Suprapubic skin (tissue), 4 donors: Measurements from ENCODE around the gene ANKH.

Experiments
- EP300 ChIP-seq: sonication (generic); formaldehyde crosslinking; IDR thresholded peaks from one replicate; pipeline ENCODE4 v1.6.1; 2017; ENCODE audit warnings: antibody characterized with exemption
- POLR2A ChIP-seq, 2 donors: fragments of 450-650 bp; IDR thresholded peaks; one replicate each; pipeline ENCODE4 v1.6.1; 2017; ENCODE audit warnings: antibody characterized with exemption in 2 of 2, mild to moderate bottlenecking in 2 of 2, moderate library complexity in 2 of 2
- POLR2AphosphoS5 ChIP-seq, 3 donors: sonication (generic); formaldehyde crosslinking; IDR thresholded peaks; one replicate each; pipeline ENCODE4 v1.6.1; 2017; ENCODE audit warnings: antibody characterized with exemption in 3 of 3
- TF ChIP-seq, protein P1 (sequence below), 2 donors: fragments of 200-600 bp in 1 of 2; fragments of 450-650 bp in 1 of 2; sonication (generic) in 1 of 2; IDR thresholded peaks; one replicate each; pipeline ENCODE4 v1.5.1; 2016 to 2019; ENCODE audit warnings: antibody characterized with exemption in 2 of 2, mild to moderate bottlenecking in 1 of 2, moderate library complexity in 1 of 2

DNA sequence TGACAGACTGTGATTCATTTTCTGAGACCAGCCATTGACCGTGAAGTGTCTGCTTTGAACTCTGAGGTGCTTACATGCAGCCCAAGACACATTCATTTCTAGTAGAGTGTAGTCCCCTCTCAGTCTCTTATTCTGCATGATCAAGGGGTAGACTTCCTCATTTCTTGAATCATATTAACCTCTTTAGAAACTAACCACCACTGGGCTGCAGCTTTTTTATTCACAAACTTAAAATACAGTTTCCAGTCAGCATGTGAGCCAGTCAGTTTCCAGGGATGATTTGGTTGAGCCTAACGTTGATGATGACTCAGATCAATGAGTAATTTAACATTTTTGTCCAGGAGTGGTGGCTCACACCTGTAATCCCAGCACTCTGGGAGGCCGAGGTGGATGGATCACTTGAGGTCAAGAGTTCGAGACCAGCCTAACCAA lies 147.9 kb downstream of the ANKH start:
- TF ChIP-seq, protein P1, sequence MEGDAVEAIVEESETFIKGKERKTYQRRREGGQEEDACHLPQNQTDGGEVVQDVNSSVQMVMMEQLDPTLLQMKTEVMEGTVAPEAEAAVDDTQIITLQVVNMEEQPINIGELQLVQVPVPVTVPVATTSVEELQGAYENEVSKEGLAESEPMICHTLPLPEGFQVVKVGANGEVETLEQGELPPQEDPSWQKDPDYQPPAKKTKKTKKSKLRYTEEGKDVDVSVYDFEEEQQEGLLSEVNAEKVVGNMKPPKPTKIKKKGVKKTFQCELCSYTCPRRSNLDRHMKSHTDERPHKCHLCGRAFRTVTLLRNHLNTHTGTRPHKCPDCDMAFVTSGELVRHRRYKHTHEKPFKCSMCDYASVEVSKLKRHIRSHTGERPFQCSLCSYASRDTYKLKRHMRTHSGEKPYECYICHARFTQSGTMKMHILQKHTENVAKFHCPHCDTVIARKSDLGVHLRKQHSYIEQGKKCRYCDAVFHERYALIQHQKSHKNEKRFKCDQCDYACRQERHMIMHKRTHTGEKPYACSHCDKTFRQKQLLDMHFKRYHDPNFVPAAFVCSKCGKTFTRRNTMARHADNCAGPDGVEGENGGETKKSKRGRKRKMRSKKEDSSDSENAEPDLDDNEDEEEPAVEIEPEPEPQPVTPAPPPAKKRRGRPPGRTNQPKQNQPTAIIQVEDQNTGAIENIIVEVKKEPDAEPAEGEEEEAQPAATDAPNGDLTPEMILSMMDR (IDR thresholded peaks at IDR 0.05) = no peak
- TF ChIP-seq EP300 (no peak), POLR2A (IDR thresholded peaks at IDR 0.05) (no peak), POLR2AphosphoS5 (IDR thresholded peaks at IDR 0.05) (no peak)
